ENCODE data around the gene AATK. TPM values are rescaled to one million over a fixed set of nuclear protein-coding genes. Genes with fewer than 3 reads are reported as not detected.

The AATK gene
- total and polyA plus RNA-seq, 4 donors = 9.6 to 54.6 (median 23.7) TPM

DNA sequence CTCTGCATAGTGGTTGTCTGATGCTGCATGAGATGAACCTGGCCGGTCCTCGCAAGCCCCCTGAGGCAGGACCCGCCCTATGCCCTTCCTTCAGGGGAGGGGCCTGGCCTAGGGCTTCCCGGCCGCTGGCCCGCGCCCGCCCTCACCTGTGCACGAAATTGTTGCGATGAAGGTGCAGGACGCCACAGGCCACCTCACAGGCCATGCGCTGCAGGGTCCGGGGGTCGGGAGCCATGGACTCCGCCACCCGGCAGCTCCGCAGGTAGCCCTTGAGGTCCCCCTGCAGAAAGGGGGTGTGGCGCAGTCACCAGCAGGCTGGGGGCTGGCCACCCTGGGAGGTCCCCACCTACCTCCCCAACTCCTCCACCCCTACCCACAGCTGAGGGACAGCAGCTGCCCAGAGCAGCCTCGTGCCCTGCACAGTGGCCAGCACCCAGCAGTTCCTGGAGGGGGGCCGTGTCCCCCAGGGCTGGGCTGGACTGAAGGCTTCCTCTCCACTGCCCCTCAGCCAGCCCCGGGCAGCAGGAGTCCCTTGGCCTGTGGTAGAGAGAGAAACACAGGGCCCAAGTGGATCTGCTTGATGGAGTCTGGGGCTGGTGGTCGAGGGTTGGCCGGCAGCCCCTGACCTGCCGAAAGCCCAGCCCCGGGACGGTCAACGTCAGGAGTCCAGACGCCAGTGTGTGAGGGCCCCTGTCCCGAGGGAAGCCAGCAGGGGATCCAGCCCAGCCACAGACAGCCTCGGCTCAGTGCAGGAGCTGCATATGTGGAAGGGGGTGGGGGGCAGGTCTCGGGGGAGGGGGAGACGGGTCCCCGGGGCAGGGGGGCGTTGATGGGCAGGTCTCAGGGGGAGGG lies 39.5 kb downstream of the AATK start:
- no peaks in the 10 kb centered on the region for H3K9me3 ChIP-seq (ENCODE audit: control insufficient read depth in 4 of 4, insufficient read depth in 3 of 4, low read length in 3 of 4)
- no peak overlapping the region for H3K27ac ChIP-seq (ENCODE audit: low read depth in 1 of 2, low read length in 1 of 2)
- no peak overlapping the region for H3K4me3 ChIP-seq
- H3K36me3 ChIP-seq (ENCODE audit: control insufficient read depth in 4 of 4, insufficient read depth in 4 of 4, low read length in 4 of 4) = peaks cover 0 to 47% (median 0%) of the 10 kb centered on the region in 4 donors
- ATAC-seq (ENCODE audit: insufficient read depth, low FRiP score) (no peak), DNase-seq (no peak)
- peaks cover 0 to 11% (median 0%) of the 10 kb centered on the region in 5 donors for H3K4me1 ChIP-seq (ENCODE audit: control insufficient read depth in 5 of 5, insufficient read depth in 5 of 5, low read length in 5 of 5)
- 86 to 88% methylated on average over 32 to 34 of the region's 34 CpGs for WGBS, 2 donors
- TF ChIP-seq, protein P1, sequence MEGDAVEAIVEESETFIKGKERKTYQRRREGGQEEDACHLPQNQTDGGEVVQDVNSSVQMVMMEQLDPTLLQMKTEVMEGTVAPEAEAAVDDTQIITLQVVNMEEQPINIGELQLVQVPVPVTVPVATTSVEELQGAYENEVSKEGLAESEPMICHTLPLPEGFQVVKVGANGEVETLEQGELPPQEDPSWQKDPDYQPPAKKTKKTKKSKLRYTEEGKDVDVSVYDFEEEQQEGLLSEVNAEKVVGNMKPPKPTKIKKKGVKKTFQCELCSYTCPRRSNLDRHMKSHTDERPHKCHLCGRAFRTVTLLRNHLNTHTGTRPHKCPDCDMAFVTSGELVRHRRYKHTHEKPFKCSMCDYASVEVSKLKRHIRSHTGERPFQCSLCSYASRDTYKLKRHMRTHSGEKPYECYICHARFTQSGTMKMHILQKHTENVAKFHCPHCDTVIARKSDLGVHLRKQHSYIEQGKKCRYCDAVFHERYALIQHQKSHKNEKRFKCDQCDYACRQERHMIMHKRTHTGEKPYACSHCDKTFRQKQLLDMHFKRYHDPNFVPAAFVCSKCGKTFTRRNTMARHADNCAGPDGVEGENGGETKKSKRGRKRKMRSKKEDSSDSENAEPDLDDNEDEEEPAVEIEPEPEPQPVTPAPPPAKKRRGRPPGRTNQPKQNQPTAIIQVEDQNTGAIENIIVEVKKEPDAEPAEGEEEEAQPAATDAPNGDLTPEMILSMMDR (IDR thresholded peaks at IDR 0.05; ENCODE audit: control extremely low read depth, extremely low read depth) = no peak
- no peak overlapping the region for H3K9ac ChIP-seq (ENCODE audit: insufficient read depth in 1 of 2, low read length in 2 of 2)
- H3K27me3 ChIP-seq (ENCODE audit: control insufficient read depth in 3 of 3, insufficient read depth in 3 of 3, low read length in 2 of 3) = peaks cover 0 to 4% (median 3%) of the 10 kb centered on the region in 3 donors

DNA sequence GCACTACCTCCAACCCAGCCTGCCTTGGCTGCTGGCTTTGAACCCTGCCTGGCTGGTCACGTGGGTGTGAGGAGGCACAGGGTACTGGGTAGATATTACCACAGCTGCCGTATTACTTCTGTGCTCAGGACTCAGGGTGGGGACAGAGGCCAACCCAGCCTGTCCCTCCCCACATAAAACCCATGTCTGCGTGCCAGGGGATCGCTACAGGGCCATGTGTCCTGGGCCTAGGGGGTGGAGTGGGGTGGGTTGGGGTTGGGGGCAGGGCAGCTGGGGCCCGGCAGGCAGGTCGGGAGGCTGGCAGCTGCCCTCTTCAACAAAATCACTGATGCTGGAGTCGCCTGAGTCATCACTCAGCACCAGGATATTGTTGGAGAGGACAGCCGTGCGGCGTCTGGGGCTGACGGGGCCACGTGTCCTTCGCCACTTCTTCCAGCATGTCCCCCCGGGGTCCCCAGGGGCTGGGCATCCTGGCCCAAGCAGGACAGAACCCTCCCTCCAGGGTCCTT lies 40.4 kb downstream of the AATK start:
- no peak for ATAC-seq (ENCODE audit: insufficient read depth, low FRiP score)
- TF ChIP-seq, protein P1 (IDR thresholded peaks at IDR 0.05; ENCODE audit: control extremely low read depth, extremely low read depth) = no peak
- no peak overlapping the region for H3K4me3 ChIP-seq
- peaks cover 0 to 4% (median 3%) of the 10 kb centered on the region in 3 donors for H3K27me3 ChIP-seq (ENCODE audit: control insufficient read depth in 3 of 3, insufficient read depth in 3 of 3, low read length in 2 of 3)
- no peak overlapping the region for H3K9ac ChIP-seq (ENCODE audit: insufficient read depth in 1 of 2, low read length in 2 of 2)
- WGBS, 2 donors = 84 to 91% methylated on average over 14 of the region's 14 CpGs
- peaks cover 0 to 53% (median 0%) of the 10 kb centered on the region in 4 donors for H3K36me3 ChIP-seq (ENCODE audit: control insufficient read depth in 4 of 4, insufficient read depth in 4 of 4, low read length in 4 of 4)
- H3K27ac ChIP-seq (ENCODE audit: low read depth in 1 of 2, low read length in 1 of 2) = no peak overlapping the region
- DNase-seq = no peak
- H3K4me1 ChIP-seq (ENCODE audit: control insufficient read depth in 5 of 5, insufficient read depth in 5 of 5, low read length in 5 of 5) = peaks cover 0 to 8% (median 0%) of the 10 kb centered on the region in 5 donors
- H3K9me3 ChIP-seq (ENCODE audit: control insufficient read depth in 4 of 4, insufficient read depth in 3 of 4, low read length in 3 of 4) = no peaks in the 10 kb centered on the region

DNA sequence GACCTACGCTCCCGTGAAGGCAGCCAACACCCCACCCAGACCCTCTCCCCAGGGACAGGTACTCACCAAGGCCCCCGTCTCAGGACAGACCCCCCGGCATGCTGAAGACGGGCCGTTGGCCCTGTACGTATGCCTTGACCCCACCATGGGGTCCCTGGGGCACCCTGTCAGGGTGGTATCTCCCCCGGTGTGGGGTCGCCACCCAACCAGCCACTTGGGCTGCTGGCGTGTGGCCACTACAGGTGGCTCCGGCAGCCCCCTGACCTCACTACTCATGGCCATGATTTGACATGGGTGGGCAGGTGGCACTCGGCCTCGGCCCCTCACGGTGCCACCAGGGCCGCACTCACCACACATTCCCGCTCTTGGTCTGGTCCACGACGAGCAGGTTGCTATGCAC lies 41.6 kb downstream of the AATK start:
- no peak for DNase-seq
- H3K9me3 ChIP-seq (ENCODE audit: control insufficient read depth in 4 of 4, insufficient read depth in 3 of 4, low read length in 3 of 4) = no peaks in the 10 kb centered on the region
- TF ChIP-seq, protein P1 (IDR thresholded peaks at IDR 0.05; ENCODE audit: control extremely low read depth, extremely low read depth) = no peak
- H3K27ac ChIP-seq (ENCODE audit: low read depth in 1 of 2, low read length in 1 of 2) = no peak overlapping the region
- H3K9ac ChIP-seq (ENCODE audit: insufficient read depth in 1 of 2, low read length in 2 of 2) = no peak overlapping the region
- H3K27me3 ChIP-seq (ENCODE audit: control insufficient read depth in 3 of 3, insufficient read depth in 3 of 3, low read length in 2 of 3) = peaks cover 0 to 4% (median 3%) of the 10 kb centered on the region in 3 donors
- WGBS, 2 donors = 96% methylated on average over 18 of the region's 18 CpGs
- peaks cover 0 to 5% (median under 1%) of the 10 kb centered on the region in 5 donors for H3K4me1 ChIP-seq (ENCODE audit: control insufficient read depth in 5 of 5, insufficient read depth in 5 of 5, low read length in 5 of 5)
- no peak overlapping the region for H3K4me3 ChIP-seq
- no peak for ATAC-seq (ENCODE audit: insufficient read depth, low FRiP score)
- peaks cover 0 to 56% (median 0%) of the 10 kb centered on the region in 4 donors for H3K36me3 ChIP-seq (ENCODE audit: control insufficient read depth in 4 of 4, insufficient read depth in 4 of 4, low read length in 4 of 4)
